ENCODE measurements around the gene ATG3. TPM values are rescaled to one million over a fixed set of nuclear protein-coding genes. Genes with fewer than 3 reads are reported as not detected.

Gene ATG3
- 56.5 and 70.5 TPM in 2 replicates for total RNA-seq

DNA sequence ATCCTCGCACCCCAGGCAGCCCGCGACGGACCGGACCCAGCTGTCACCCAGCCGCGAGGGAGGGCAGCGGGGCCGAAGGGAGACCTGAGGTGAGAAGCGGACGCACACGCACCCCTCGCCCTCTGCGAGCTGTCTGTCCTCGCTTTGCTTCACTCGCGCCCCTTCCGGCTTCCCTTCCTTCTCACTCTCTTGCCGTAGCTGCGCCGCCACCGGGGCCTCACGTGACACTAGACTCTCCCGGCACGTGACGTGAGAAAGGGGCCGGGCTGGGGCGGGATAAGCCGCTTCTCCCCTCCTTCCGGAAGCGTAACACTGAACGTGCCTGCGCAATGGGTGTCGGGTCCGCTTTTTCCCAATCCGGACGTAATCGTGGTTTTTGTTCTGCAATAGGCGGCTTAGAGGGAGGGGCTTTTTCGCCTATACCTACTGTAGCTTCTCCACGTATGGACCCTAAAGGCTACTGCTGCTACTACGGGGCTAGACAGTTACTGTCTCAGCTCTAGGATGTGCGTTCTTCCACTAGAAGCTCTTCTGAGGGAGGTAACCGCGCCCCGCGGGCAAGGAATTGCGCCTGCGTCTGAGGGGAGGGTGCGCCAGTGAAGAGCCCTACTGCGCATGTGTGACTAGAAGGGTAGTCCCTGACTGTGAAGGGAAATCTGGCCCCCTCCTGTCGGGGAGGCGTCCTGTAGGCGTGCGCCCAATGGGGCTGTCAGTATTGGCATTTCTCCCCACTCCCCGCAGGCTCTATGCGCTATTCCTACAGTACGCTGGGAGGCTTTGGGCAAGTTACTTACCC, at the start of gene ATG3, which contains the start of gene SLC35A5:
TSS of gene ATG3 (minus strand) at position 229 of the 796 bp plus-strand sequence. CDS start 434 bp downstream, outside the sequence.
TSS of gene SLC35A5 (plus strand) at position 312 of the 796 bp plus-strand sequence. CDS start 1,359 bp downstream, outside the sequence.

DNA sequence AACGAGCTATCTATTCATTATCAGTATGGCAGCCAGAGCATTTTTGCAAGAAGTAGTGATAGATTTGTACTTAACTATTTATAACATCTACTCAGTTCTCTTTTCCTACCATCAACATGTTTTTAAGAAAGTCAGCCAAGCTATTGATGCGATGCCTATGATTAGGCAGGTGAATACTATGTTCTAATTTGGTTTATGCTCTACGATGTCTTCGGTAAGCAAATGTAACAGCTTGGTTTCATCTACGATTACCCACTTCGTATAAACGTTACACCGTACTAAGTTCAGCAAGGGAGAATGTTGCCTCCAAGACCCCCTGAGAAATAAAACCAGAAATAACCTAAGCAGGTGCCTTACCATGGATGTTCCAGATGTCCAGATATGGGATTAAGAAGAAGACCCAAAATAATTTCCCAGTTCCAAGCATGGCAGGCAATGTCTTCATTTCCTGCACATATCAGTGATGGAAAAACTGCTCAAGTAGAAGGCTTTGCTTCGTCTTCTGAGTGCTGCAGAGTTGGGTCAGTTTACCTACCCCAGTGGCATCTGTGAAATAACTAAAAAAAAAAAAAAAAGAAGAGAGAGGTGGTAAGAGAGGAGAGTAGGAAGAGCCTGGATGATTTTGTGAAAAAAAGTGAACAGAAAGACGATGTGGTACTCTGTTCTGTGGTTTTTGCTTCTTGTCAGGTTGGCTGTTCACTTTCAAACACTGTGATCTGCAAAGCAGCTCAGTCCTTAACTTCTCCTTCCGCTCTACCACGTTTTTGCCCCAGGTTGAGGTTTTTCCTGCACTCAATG, 62.6 kb downstream of the ATG3 start, which contains the start of gene BTLA:
TSS of gene BTLA (minus strand) at position 559 of the 798 bp plus-strand sequence. CDS start at position 445, 114 bp downstream.

Other genes starting within 250 kb of the ATG3 start
- 10.2 and 14.7 TPM in 2 replicates for gene CD200, start 228.8 kb downstream of the ATG3 start, total RNA-seq
- under 0.01 TPM in 1 of 2 replicates, not detected in the other for gene BTLA, start 62.5 kb downstream of the ATG3 start, total RNA-seq
- 43.1 and 60.6 TPM in 2 replicates for gene SLC35A5, start 83 bp upstream of the ATG3 start, total RNA-seq
- 12.7 and 21.9 TPM in 2 replicates for gene CCDC80, start 79.2 kb upstream of the ATG3 start, total RNA-seq

Measured in vein endothelial cell (primary cell).